ENCODE measurements around the gene SF3B3.
"Not testable (repeated sequence)": the region's sequence is repeated elsewhere in the genome, so short reads cannot be mapped to it uniquely, and the experiment has no call there.

Gene SF3B3

GRCh38 chr16:70621864-70622263 lies 98.2 kb downstream of the SF3B3 start:
- DNase-seq (ENCODE audit: low read depth) = not testable (repeated sequence)

Measured in T follicular helper cell (primary cell).